Measurements from ENCODE around the gene BRIP1. TPM values are rescaled to one million over a fixed set of nuclear protein-coding genes. Genes with fewer than 3 reads are reported as not detected.

BRIP1 gene
- total and polyA plus RNA-seq, 9 of the 15 experiments (the other 6 are each of a cell fraction or from before 2014, with no cell fraction given) = 2.4 to 17.5 (median 11.2) TPM

GRCh38 chr17:61644800-61645774 is 218.2 kb downstream of the BRIP1 start:
- in situ Hi-C loops (cut with MboI) = no loop called here
- H3K79me2 ChIP-seq (ENCODE audit: control insufficient read depth, insufficient read depth, low read length) = no peaks in the 10 kb centered on the region
- no peak for DNase-seq (ENCODE audit: extremely low read depth in 1 of 4, low spot score in 3 of 4)
- H3K9ac ChIP-seq (ENCODE audit: insufficient read depth in 1 of 2, low read depth in 2 of 2, low read length in 2 of 2) = no peak overlapping the region
- POLR2A ChIA-PET = no interaction called here
- CTCF ChIA-PET (ENCODE audit: low intra/inter-chr PET ratio) = no interaction called here
- intact Hi-C loops (cut with micrococcal nuclease) = no loop called here
- H3K27me3 ChIP-seq (ENCODE audit: control insufficient read depth in 2 of 2, insufficient read depth in 2 of 2, low read length in 2 of 2) = peaks cover 6% of the 10 kb centered on the region in 2 experiments; a peak in 4 of 5 replicates
- FAIRE-seq = no peak
- no peak overlapping the region for H2AFZ ChIP-seq (ENCODE audit: low read depth, low read length)
- H3K4me2 ChIP-seq (ENCODE audit: insufficient read depth, low read length) = no peak overlapping the region
- H3K4me3 ChIP-seq = no peak overlapping the region
- no peak overlapping the region for H3K27ac ChIP-seq (ENCODE audit: extremely low read depth, low read depth, low read length)
- WGBS (ENCODE audit: insufficient coverage, low coverage, missing lambda C conversion rate) = 0% methylated on average over 2 of the region's 2 CpGs
- no peaks in the 10 kb centered on the region for H3K9me3 ChIP-seq (replicated peaks; ENCODE audit: control insufficient read depth, insufficient read depth, low read depth, low read length)
- no peaks in the 10 kb centered on the region for H4K20me1 ChIP-seq (replicated peaks; ENCODE audit: control insufficient read depth, insufficient read depth, low read length)
- BruUV-seq (replicated peaks) = no TSS peak
- no peaks in the 10 kb centered on the region for H3K9me1 ChIP-seq (ENCODE audit: control insufficient read depth, insufficient read depth, low read length)
- H3K4me1 ChIP-seq (replicated peaks in 1 of 2; ENCODE audit: control insufficient read depth in 2 of 2, insufficient read depth in 2 of 2, low read length in 2 of 2) = no peaks in the 10 kb centered on the region
- no peak for ATAC-seq
- no peaks in the 10 kb centered on the region for H3K36me3 ChIP-seq (ENCODE audit: control insufficient read depth, insufficient read depth, low read length)
- TF ChIP-seq EWSR1 (IDR thresholded peaks at IDR 0.05; ENCODE audit: borderline replicate concordance, low read depth, partially characterized antibody) (peak; percentile 92), ZNF512 (tag; IDR thresholded peaks at IDR 0.05) (peak; percentile 37; the same call in 1 of the 2 replicates), SMAD2 (IDR thresholded peaks at IDR 0.05; ENCODE audit: low read depth, low read length) (no peak), STAT6 (CRISPR knock-in tag; IDR thresholded peaks at IDR 0.05) (no peak), PCBP2 (IDR thresholded peaks at IDR 0.05; ENCODE audit: low read depth, low read length, poor library complexity, severe bottlenecking) (peak; percentile 51)
- TF ChIP-seq, protein P1, sequence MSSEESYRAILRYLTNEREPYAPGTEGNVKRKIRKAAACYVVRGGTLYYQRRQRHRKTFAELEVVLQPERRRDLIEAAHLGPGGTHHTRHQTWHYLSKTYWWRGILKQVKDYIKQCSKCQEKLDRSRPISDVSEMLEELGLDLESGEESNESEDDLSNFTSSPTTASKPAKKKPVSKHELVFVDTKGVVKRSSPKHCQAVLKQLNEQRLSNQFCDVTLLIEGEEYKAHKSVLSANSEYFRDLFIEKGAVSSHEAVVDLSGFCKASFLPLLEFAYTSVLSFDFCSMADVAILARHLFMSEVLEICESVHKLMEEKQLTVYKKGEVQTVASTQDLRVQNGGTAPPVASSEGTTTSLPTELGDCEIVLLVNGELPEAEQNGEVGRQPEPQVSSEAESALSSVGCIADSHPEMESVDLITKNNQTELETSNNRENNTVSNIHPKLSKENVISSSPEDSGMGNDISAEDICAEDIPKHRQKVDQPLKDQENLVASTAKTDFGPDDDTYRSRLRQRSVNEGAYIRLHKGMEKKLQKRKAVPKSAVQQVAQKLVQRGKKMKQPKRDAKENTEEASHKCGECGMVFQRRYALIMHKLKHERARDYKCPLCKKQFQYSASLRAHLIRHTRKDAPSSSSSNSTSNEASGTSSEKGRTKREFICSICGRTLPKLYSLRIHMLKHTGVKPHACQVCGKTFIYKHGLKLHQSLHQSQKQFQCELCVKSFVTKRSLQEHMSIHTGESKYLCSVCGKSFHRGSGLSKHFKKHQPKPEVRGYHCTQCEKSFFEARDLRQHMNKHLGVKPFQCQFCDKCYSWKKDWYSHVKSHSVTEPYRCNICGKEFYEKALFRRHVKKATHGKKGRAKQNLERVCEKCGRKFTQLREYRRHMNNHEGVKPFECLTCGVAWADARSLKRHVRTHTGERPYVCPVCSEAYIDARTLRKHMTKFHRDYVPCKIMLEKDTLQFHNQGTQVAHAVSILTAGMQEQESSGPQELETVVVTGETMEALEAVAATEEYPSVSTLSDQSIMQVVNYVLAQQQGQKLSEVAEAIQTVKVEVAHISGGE (CRISPR knock-in tag; IDR thresholded peaks at IDR 0.05) = peak in 1 of 3 experiments; percentile 94; a peak in 2 of 6 replicates
